OCI-LY7 (cell line): ENCODE results near the gene FOXP1. TPM values are rescaled to one million over a fixed set of nuclear protein-coding genes. Genes with fewer than 3 reads are reported as not detected.
"Not testable (repeated sequence)": the region's sequence is repeated elsewhere in the genome, so short reads cannot be mapped to it uniquely, and the experiment has no call there.

Experiments used
- BruUV-seq: library from RNA; stranded (reverse); fragments of 400-500 nt; replicated peaks from 2 replicates; lab custom pipeline; 2021; lab: Mats Ljungman, UMichigan
- CTCF ChIA-PET: fragments of 300-600 bp; sonication (Branson Sonifier 250); formaldehyde crosslinking; loops from one replicate; lab custom pipeline; 2022; ENCODE audit warnings: antibody characterized with exemption; ENCODE audit not compliant: unreplicated experiment; lab: Charles Lee
- POLR2A ChIA-PET: fragments of 300-600 bp; sonication (Branson Sonifier 250); formaldehyde crosslinking; loops from one replicate; lab custom pipeline; 2022; ENCODE audit warnings: antibody characterized with exemption; lab: Charles Lee
- DNase-seq: peaks from one replicate; pipeline ENCODE4 v3.0.0-alpha.2; 2015; ENCODE audit warnings: low spot score
- H2AFZ ChIP-seq: fragments of 200-600 bp; sonication (generic), shearing (Covaris generic); 2 replicates; pipeline ENCODE4 v1.6.1; 2014; ENCODE audit warnings: mild to moderate bottlenecking, antibody characterized with exemption, low read length, moderate library complexity
- H3K27ac ChIP-seq: fragments of 200-600 bp; sonication (generic); 2 replicates; pipeline ENCODE4 v1.5.1; 2014; ENCODE audit warnings: mixed run types, low read depth, mild to moderate bottlenecking, moderate library complexity, low read length, inconsistent platforms; ENCODE audit not compliant: poor library complexity, severe bottlenecking
- H3K36me3 ChIP-seq: fragments of 200-600 bp; sonication (generic); 2 replicates; pipeline ENCODE4 v1.6.1; 2014; ENCODE audit warnings: mild to moderate bottlenecking, antibody characterized with exemption, low read length, moderate library complexity, mixed read lengths; ENCODE audit not compliant: insufficient read depth
- H3K4me1 ChIP-seq: fragments of 200-600 bp; sonication (generic); 2 replicates; pipeline ENCODE4 v1.5.1; 2014; ENCODE audit warnings: mild to moderate bottlenecking, low read length; ENCODE audit not compliant: insufficient read depth, poor library complexity, severe bottlenecking
- H3K4me2 ChIP-seq: fragments of 200-600 bp; sonication (generic); 2 replicates; pipeline ENCODE4 v1.6.1; 2014; ENCODE audit warnings: mild to moderate bottlenecking, low read length
- H3K4me3 ChIP-seq: fragments of 200-600 bp; sonication (generic); 2 replicates; pipeline ENCODE4 v1.5.1; 2014; ENCODE audit warnings: mild to moderate bottlenecking, low read depth, low read length; ENCODE audit not compliant: poor library complexity, severe bottlenecking
- H3K79me2 ChIP-seq: fragments of 200-600 bp; sonication (generic); 2 replicates; pipeline ENCODE4 v1.6.1; 2016; ENCODE audit warnings: low read depth, mild to moderate bottlenecking, low read length, moderate library complexity, mixed read lengths; ENCODE audit not compliant: insufficient read depth
- H3K9me2 ChIP-seq: fragments of 200-600 bp; sonication (generic); 2 replicates; pipeline ENCODE4 v1.6.1; 2016; ENCODE audit warnings: mild to moderate bottlenecking, low read length, mixed read lengths; ENCODE audit not compliant: insufficient read depth
- H3K9me3 ChIP-seq: fragments of 200-600 bp; sonication (generic); 2 replicates; pipeline ENCODE4 v1.6.1; 2014; ENCODE audit warnings: mild to moderate bottlenecking, mixed run types, low read length, mixed read lengths
- H4K20me1 ChIP-seq: fragments of 200-600 bp; sonication (generic); 2 replicates; pipeline ENCODE4 v1.6.1; 2014; ENCODE audit warnings: mild to moderate bottlenecking, antibody characterized with exemption, low read length, moderate library complexity, mixed read lengths; ENCODE audit not compliant: insufficient read depth
- EZH2phosphoT487 ChIP-seq: fragments of 200-600 bp; sonication (generic); IDR thresholded peaks from 2 replicates; pipeline ENCODE4 v1.6.1; 2018; ENCODE audit warnings: low read depth, borderline replicate concordance, mild to moderate bottlenecking, mixed run types, antibody characterized with exemption, low read length, moderate library complexity, mixed read lengths
- intact Hi-C: fragments of 100-400 bp; cut with micrococcal nuclease; formaldehyde crosslinking; loops from one replicate; pipeline ENCODE4 v1.10.0; 2022; ENCODE audit not compliant: unreplicated experiment
- total RNA-seq, 2 experiments: library from RNA; depleted of rRNA in 1 of 2; stranded (reverse); fragments of >200 nt in 1 of 2; shearing (Covaris generic) in 1 of 2; gene quantifications; 2 replicates each; pipeline ENCODE4 v1.2.3, GENCODE V29; 2014 to 2022
- TF ChIP-seq, protein P1 (sequence below): fragments of 200-600 bp; sonication (generic); conservative IDR thresholded peaks from 2 replicates; pipeline ENCODE4 v1.5.1; 2014; ENCODE audit warnings: mild to moderate bottlenecking, antibody characterized with exemption, low read length, moderate library complexity, mixed read lengths

Gene FOXP1
- total RNA-seq, 2 experiments from 2014 or later = 87.3 to 151 TPM

- H3K27ac ChIP-seq = no peak overlapping the region
- no peak overlapping the region for H2AFZ ChIP-seq
- H3K9me2 ChIP-seq = no peaks in the 10 kb centered on the region
- H3K36me3 ChIP-seq = peaks cover 20% of the 10 kb centered on the region
- no peak overlapping the region for H3K4me3 ChIP-seq
- no peak for DNase-seq
- BruUV-seq = no TSS peak
- peaks cover 16% of the 10 kb centered on the region for H3K4me1 ChIP-seq
- intact Hi-C loops = no loop called here
- CTCF ChIA-PET = no interaction called here
- H4K20me1 ChIP-seq = 0 out of 2 replicates have a peak, but pooled peaks cover 5% of the 10 kb centered on the region
- no peaks in the 10 kb centered on the region for H3K9me3 ChIP-seq
- no peak overlapping the region for H3K4me2 ChIP-seq
- POLR2A ChIA-PET = interaction anchor here (0.7 to 1.1 kb wide), 3 partner anchors 53 to 560 kb away, joined by 3 to 4 read pairs (median 3); no protein-coding TSS in a partner anchor
- no peak for TF ChIP-seq EZH2phosphoT487
- TF ChIP-seq, protein P1, sequence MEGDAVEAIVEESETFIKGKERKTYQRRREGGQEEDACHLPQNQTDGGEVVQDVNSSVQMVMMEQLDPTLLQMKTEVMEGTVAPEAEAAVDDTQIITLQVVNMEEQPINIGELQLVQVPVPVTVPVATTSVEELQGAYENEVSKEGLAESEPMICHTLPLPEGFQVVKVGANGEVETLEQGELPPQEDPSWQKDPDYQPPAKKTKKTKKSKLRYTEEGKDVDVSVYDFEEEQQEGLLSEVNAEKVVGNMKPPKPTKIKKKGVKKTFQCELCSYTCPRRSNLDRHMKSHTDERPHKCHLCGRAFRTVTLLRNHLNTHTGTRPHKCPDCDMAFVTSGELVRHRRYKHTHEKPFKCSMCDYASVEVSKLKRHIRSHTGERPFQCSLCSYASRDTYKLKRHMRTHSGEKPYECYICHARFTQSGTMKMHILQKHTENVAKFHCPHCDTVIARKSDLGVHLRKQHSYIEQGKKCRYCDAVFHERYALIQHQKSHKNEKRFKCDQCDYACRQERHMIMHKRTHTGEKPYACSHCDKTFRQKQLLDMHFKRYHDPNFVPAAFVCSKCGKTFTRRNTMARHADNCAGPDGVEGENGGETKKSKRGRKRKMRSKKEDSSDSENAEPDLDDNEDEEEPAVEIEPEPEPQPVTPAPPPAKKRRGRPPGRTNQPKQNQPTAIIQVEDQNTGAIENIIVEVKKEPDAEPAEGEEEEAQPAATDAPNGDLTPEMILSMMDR = no peak
- peaks cover 16% of the 10 kb centered on the region; the same call in 1 of the 2 replicates for H3K79me2 ChIP-seq
Observed at GRCh38 chr3:71016178-71016845, 567.2 kb downstream of the FOXP1 start.

- H3K27ac ChIP-seq, BruUV-seq, H3K9me3 ChIP-seq, DNase-seq, H3K4me2 ChIP-seq, intact Hi-C loops, H3K4me3 ChIP-seq, H2AFZ ChIP-seq, POLR2A ChIA-PET, H3K9me2 ChIP-seq, H4K20me1 ChIP-seq, CTCF ChIA-PET: not testable (repeated sequence)
- peaks cover 33% of the 10 kb centered on the region for H3K4me1 ChIP-seq
- H3K79me2 ChIP-seq = peaks cover 16% of the 10 kb centered on the region; the same call in 1 of the 2 replicates
- peaks cover 20% of the 10 kb centered on the region for H3K36me3 ChIP-seq
Observed at GRCh38 chr3:71014616-71015015, 568.9 kb downstream of the FOXP1 start.

- no peaks in the 10 kb centered on the region for H3K9me3 ChIP-seq
- peaks cover 16% of the 10 kb centered on the region; the same call in 1 of the 2 replicates for H3K79me2 ChIP-seq
- intact Hi-C loops = no loop called here
- no peak for DNase-seq
- H3K4me3 ChIP-seq = no peak overlapping the region
- peaks cover 20% of the 10 kb centered on the region for H3K36me3 ChIP-seq
- CTCF ChIA-PET = no interaction called here
- no peaks in the 10 kb centered on the region for H3K9me2 ChIP-seq
- no peak overlapping the region for H2AFZ ChIP-seq
- 0 out of 2 replicates have a peak, but pooled peaks cover 7% of the 10 kb centered on the region for H4K20me1 ChIP-seq
- POLR2A ChIA-PET = interaction anchor here (0.7 to 2.1 kb wide), 3 partner anchors 39 to 405 kb away, joined by 3 to 5 read pairs (median 3); no protein-coding TSS in a partner anchor
- peaks cover 49% of the 10 kb centered on the region for H3K4me1 ChIP-seq
- no peak overlapping the region for H3K4me2 ChIP-seq
- no peak overlapping the region for H3K27ac ChIP-seq
- BruUV-seq = TSS peak; percentile 18
- no peak for TF ChIP-seq EZH2phosphoT487
- TF ChIP-seq, protein P1 = no peak
Observed at GRCh38 chr3:71012971-71013370, 570.6 kb downstream of the FOXP1 start.
